Psoas muscle (tissue), 8 donors: Measurements from ENCODE around the gene PRICKLE3. TPM values are rescaled to one million over a fixed set of nuclear protein-coding genes. Genes with fewer than 3 reads are reported as not detected.

Experiments
- ATAC-seq, 4 donors: fragments of 200-7000 bp; cut with Tn5 transposase; one replicate each; pipeline ENCODE4 v1.9.1; 2020; ENCODE audit warnings: moderate library complexity in 3 of 4, mild to moderate bottlenecking in 2 of 4
- DNase-seq, 2 donors: peaks; one replicate each; pipeline ENCODE4 v3.0.0-alpha.2; 2020
- H3K27ac ChIP-seq: fragments of 200-600 bp; one replicate; pipeline ENCODE4 v1.8.0; 2022
- H3K27me3 ChIP-seq, 3 donors: fragments of 200-600 bp in 1 of 3; one replicate each; pipeline versions ENCODE4 v1.6.1 to v1.8.0; 2013 to 2022; ENCODE audit warnings: low read length in 2 of 3, mild to moderate bottlenecking in 2 of 3, moderate library complexity in 1 of 3; ENCODE audit not compliant: insufficient read depth in 3 of 3
- H3K36me3 ChIP-seq, 2 donors: fragments of 200-600 bp in 1 of 2; one replicate each; pipeline versions ENCODE4 v1.6.1 to v1.8.0; 2013 to 2022; ENCODE audit warnings: low read depth in 1 of 2, mild to moderate bottlenecking in 1 of 2, moderate library complexity in 1 of 2; ENCODE audit not compliant: insufficient read depth in 1 of 2
- H3K4me1 ChIP-seq: fragments of 200-600 bp; one replicate; pipeline ENCODE4 v1.8.0; 2022
- H3K4me3 ChIP-seq: fragments of 200-600 bp; one replicate; pipeline ENCODE4 v1.8.0; 2022; ENCODE audit warnings: mild to moderate bottlenecking
- H3K9me3 ChIP-seq: fragments of 200-600 bp; one replicate; pipeline ENCODE4 v1.8.0; 2022
- CTCF ChIP-seq: fragments of 200-600 bp; IDR thresholded peaks from one replicate; pipeline ENCODE4 v1.8.0; 2022; ENCODE audit warnings: antibody characterized with exemption
- WGBS, 3 donors: extraction: QIAGEN DNeasy Blood & Tissue Kit; methylation state at CpG; one replicate each; pipeline versions ENCODE4 v1.1.6 to v1.1.7; 2013; 5-methylcytosine and 5-hydroxymethylcytosine counted together
- intact Hi-C, 2 donors: fragments of 100-400 bp; cut with DNase I; formaldehyde crosslinking; loops; one replicate each; pipeline versions ENCODE4 v1.11.0 to v1.14.2; 2022
- polyA plus RNA-seq, 3 donors: library from polyadenylated mRNA; stranded (reverse); fragments of 200-250 nt; gene quantifications; one replicate each; pipeline ENCODE4 v1.2.3, GENCODE V29; 2013
- total RNA-seq, 4 donors: library from RNA; stranded (reverse); fragmentation: NEBNext Ultra II Directional in 2 of 4; extraction: Animal tissue kit (Norgen Biotek cat#: 25700) in 2 of 4; gene quantifications; one replicate each; pipeline versions ENCODE4 v1.2.1 to v1.2.4, GENCODE V29; 2021 to 2023
- donor health status: healthy with polysubstance abuse.
- donor health status: DM: no; HTN: no; CAD: no; lungs with moderate emphysema.
- donor health status: Bipolar disorder and iron deficiency.
- donor health status: healthy.
- donor health status: DM: yes; HTN: yes; CAD: no.
- donor health status: DM: no; HTN: no; CAD: no.
- donor health status: DM: no; HTN: no; CAD: no.
- donor health status: DM: yes; HTN: yes; CAD: no.

PRICKLE3 gene
- total and polyA plus RNA-seq, 7 donors: 7.5 to 23.6 (median 17.5) TPM

GRCh38 chrX:49192722-49193328, 6.7 kb upstream of the PRICKLE3 start:
- no peak for DNase-seq
- intact Hi-C loops: no loop called here
- Histone ChIP-seq H3K27ac (no peak overlapping the region), H3K4me3 (no peak overlapping the region), H3K4me1 (no peaks in the 10 kb centered on the region), H3K9me3 (peaks cover 4% of the 10 kb centered on the region), H3K27me3 (no peaks in the 10 kb centered on the region), H3K36me3 (no peaks in the 10 kb centered on the region)
- peak; percentile 44 for TF ChIP-seq CTCF
- WGBS, 3 donors: 63 to 67% (median 65%) methylated on average over 9 to 10 of the region's 10 CpGs
- no peak for ATAC-seq

- Histone ChIP-seq H3K27me3 (no peaks in the 10 kb centered on the region), H3K36me3 (no peaks in the 10 kb centered on the region), H3K4me1 (no peaks in the 10 kb centered on the region), H3K4me3 (peak overlapping the region; percentile 81), H3K9me3 (peaks cover 4% of the 10 kb centered on the region), H3K27ac (peak overlapping the region; percentile 85)
- DNase-seq (no peak), ATAC-seq (peak in 2 of 4 donors; percentile 2 to 16)
- TF ChIP-seq CTCF: no peak
- intact Hi-C loops: no loop called here
- WGBS, 3 donors: 1 to 36% (median 1%) methylated on average over 19 to 34 of the region's 34 CpGs
Observed at GRCh38 chrX:49191574-49192011, 5.4 kb upstream of the PRICKLE3 start.

GRCh38 chrX:49190821-49191573, 4.8 kb upstream of the PRICKLE3 start:
- peak overlapping the region; percentile 85 for H3K27ac ChIP-seq
- TF ChIP-seq CTCF: no peak
- H3K4me1 ChIP-seq: no peaks in the 10 kb centered on the region
- ATAC-seq (peak; percentile 87 to 90 (median 89)), DNase-seq (peak; percentile 87 to 93)
- H3K9me3 ChIP-seq: peaks cover 4% of the 10 kb centered on the region
- intact Hi-C loops: no loop called here
- H3K27me3 ChIP-seq: no peaks in the 10 kb centered on the region
- WGBS, 3 donors: 0 to 37% (median 0%) methylated on average over 29 to 32 of the region's 32 CpGs
- peak overlapping the region; percentile 81 for H3K4me3 ChIP-seq
- H3K36me3 ChIP-seq: no peaks in the 10 kb centered on the region

GRCh38 chrX:49189606-49190005, 3.4 kb upstream of the PRICKLE3 start:
- H3K27ac ChIP-seq: no peak overlapping the region
- intact Hi-C loops: no loop called here
- no peak for TF ChIP-seq CTCF
- H3K27me3 ChIP-seq: no peaks in the 10 kb centered on the region
- 63 to 78% (median 71%) methylated on average over 6 of the region's 6 CpGs for WGBS, 3 donors
- H3K36me3 ChIP-seq: no peaks in the 10 kb centered on the region
- no peak for DNase-seq
- H3K9me3 ChIP-seq: peaks cover 4% of the 10 kb centered on the region
- H3K4me3 ChIP-seq: no peak overlapping the region
- H3K4me1 ChIP-seq: peaks cover 5% of the 10 kb centered on the region
- no peak for ATAC-seq
